Measurements from ENCODE around the gene DBP.

GRCh38 chr19:48672994-48673393 lies 35.8 kb upstream of the DBP start, which contains the start of gene NTN5:
- TF ChIP-seq CTCF (conservative IDR thresholded peaks at IDR 0.05; ENCODE audit: low read depth, low read length) = no peak
- no peak for TF ChIP-seq EZH2 (IDR thresholded peaks at IDR 0.05; ENCODE audit: borderline replicate concordance, low read depth, low read length, poor library complexity, severe bottlenecking)

Measured in A673 (cell line).